ENCODE measurements around the gene APOBEC3A.
"Not testable (repeated sequence)": the region's sequence is repeated elsewhere in the genome, so short reads cannot be mapped to it uniquely, and the experiment has no call there.

GRCh38 chr22:38963291-38963738 is 5.9 kb downstream of the APOBEC3A start:
- not testable (repeated sequence) for TF ChIP-seq POLR2A, CTCF (IDR thresholded peaks at IDR 0.05)
